Esophagus squamous epithelium (tissue), 5 donors: ENCODE data around the gene PIK3C2G. TPM values are rescaled to one million over a fixed set of nuclear protein-coding genes. Genes with fewer than 3 reads are reported as not detected.

Experiments
- DNase-seq: peaks from one replicate; lab custom pipeline; 2025; lab: John Stamatoyannopoulos, UW
- H3K27ac ChIP-seq, 4 donors: fragments of 200-600 bp; sonication (generic); one replicate each; pipeline ENCODE4 v1.5.1; 2016 to 2019; ENCODE audit warnings: mild to moderate bottlenecking in 1 of 4
- H3K27me3 ChIP-seq, 4 donors: fragments of 200-600 bp; sonication (generic); 1 replicate in 3 of 4; 2 replicates in 1 of 4; pipeline versions ENCODE4 v1.5.1 to v1.6.0; 2017 to 2021; ENCODE audit warnings: antibody characterized with exemption in 1 of 4
- H3K36me3 ChIP-seq, 3 donors: fragments of 200-600 bp; sonication (generic); one replicate each; pipeline ENCODE4 v1.5.1; 2016 to 2019
- H3K4me1 ChIP-seq, 3 donors: fragments of 200-600 bp; sonication (generic); one replicate each; pipeline ENCODE4 v1.5.1; 2017 to 2019
- H3K4me3 ChIP-seq, 4 donors: fragments of 200-600 bp; sonication (generic); 1 replicate in 3 of 4; 2 replicates in 1 of 4; pipeline ENCODE4 v1.5.1; 2016 to 2019; ENCODE audit warnings: mild to moderate bottlenecking in 2 of 4, moderate library complexity in 1 of 4
- H3K9me3 ChIP-seq, 3 donors: fragments of 200-600 bp; sonication (generic); one replicate each; pipeline ENCODE4 v1.5.1; 2016 to 2019
- POLR2A ChIP-seq, 4 donors: fragments of 450-650 bp; IDR thresholded peaks; one replicate each; pipeline ENCODE4 v1.6.1; 2017; ENCODE audit warnings: antibody characterized with exemption in 4 of 4, mild to moderate bottlenecking in 4 of 4, moderate library complexity in 3 of 4
- WGBS, 2 donors: methylation state at CpG; one replicate each; pipeline ENCODE4 v1.1.5; 2018; 5-methylcytosine and 5-hydroxymethylcytosine counted together
- intact Hi-C: fragments of 100-400 bp; cut with DNase I; formaldehyde crosslinking; loops from one replicate; pipeline ENCODE4 v1.15.0; 2022
- total RNA-seq, 4 donors: library from RNA; depleted of rRNA; stranded (reverse); fragments of >200 nt; gene quantifications; one replicate each; pipeline ENCODE4 v1.1.0, GENCODE V29; 2016
- TF ChIP-seq, protein P1 (sequence below), 6 experiments: fragments of 450-650 bp in 4 of 6; fragments of 200-600 bp in 2 of 6; sonication (generic) in 2 of 6; IDR thresholded peaks; one replicate each; pipeline ENCODE4 v1.5.1; 2016 to 2019; ENCODE audit warnings: antibody characterized with exemption in 6 of 6, mild to moderate bottlenecking in 4 of 6, moderate library complexity in 4 of 6
- donor health status: DM: yes; HTN: yes; CAD: no.

The PIK3C2G gene
- total RNA-seq, 4 donors from 2014 or later = 3.5 to 12.6 (median 7.2) TPM

DNA sequence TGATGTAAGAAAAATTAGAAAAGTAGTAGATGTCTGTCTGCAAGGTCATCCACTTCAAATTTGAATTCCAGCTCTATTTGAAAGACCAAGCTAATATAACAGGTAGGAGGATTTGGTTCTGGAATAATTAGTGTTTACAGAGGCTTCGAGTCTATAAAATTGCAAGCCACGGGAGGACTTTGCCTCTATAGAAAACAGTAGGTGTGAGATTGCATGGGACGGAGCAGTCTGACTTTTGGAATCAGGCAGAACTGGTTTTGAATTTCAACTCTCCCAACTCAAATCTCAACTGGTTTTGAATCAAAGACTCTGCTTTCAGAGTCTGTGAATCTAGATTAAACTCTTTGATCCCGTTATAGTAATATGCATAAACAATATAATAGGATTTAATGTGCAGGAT lies 82.4 kb downstream of the PIK3C2G start:
- no peak overlapping the region for H3K27ac ChIP-seq
- intact Hi-C loops = no loop called here
- WGBS, 2 donors = 62 to 74% methylated on average over 4 of the region's 4 CpGs

DNA sequence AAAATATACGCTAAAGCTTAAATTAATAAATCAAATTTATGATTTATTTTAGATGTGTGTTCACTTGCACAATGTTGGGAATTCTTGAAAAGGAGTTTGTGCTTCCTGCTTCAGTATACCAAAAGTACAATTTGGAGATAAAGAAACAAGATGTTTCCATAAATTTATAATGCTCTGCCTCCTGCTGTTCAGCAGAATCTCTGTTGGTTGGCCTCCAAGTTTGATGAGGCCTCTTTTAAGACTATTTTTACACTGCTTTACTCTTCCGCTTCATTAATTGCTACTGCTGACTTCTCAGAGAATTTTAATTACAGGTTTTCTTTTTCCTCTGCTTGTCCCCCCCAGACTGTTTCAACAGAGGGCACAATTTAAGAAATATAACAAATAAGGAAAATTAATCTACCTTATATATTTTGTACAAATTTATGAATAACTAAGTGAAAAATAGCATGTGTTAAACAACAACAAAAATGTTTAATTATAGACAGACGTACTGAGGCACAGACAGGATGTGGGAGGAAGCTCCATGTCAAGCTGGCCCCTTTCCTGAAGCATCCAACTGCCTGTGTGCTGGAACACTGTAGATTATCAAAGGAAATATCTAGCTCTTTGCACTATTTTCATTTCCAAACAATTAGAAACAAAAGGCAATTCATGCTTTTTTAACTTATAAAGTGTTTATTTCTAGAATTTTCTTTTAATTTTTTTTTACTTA lies 83.9 kb downstream of the PIK3C2G start:
- Histone ChIP-seq H3K27ac (no peak overlapping the region), H3K9me3 (no peaks in the 10 kb centered on the region), H3K27me3 (no peaks in the 10 kb centered on the region), H3K4me1 (no peaks in the 10 kb centered on the region), H3K4me3 (no peak overlapping the region), H3K36me3 (peaks cover 0 to 4% (median 0%) of the 10 kb centered on the region in 3 donors)
- no peak for DNase-seq
- intact Hi-C loops = no loop called here
- no peak for TF ChIP-seq POLR2A (IDR thresholded peaks at IDR 0.05)
- TF ChIP-seq, protein P1, sequence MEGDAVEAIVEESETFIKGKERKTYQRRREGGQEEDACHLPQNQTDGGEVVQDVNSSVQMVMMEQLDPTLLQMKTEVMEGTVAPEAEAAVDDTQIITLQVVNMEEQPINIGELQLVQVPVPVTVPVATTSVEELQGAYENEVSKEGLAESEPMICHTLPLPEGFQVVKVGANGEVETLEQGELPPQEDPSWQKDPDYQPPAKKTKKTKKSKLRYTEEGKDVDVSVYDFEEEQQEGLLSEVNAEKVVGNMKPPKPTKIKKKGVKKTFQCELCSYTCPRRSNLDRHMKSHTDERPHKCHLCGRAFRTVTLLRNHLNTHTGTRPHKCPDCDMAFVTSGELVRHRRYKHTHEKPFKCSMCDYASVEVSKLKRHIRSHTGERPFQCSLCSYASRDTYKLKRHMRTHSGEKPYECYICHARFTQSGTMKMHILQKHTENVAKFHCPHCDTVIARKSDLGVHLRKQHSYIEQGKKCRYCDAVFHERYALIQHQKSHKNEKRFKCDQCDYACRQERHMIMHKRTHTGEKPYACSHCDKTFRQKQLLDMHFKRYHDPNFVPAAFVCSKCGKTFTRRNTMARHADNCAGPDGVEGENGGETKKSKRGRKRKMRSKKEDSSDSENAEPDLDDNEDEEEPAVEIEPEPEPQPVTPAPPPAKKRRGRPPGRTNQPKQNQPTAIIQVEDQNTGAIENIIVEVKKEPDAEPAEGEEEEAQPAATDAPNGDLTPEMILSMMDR (IDR thresholded peaks at IDR 0.05) = no peak
- WGBS, 2 donors = 60 to 68% methylated on average over 3 of the region's 3 CpGs

More for the DNA sequence above, 82.4 kb downstream of the PIK3C2G start:
- DNase-seq = no peak
- TF ChIP-seq, protein P1 (IDR thresholded peaks at IDR 0.05) = no peak
- no peak for TF ChIP-seq POLR2A (IDR thresholded peaks at IDR 0.05)
- Histone ChIP-seq H3K4me3 (no peak overlapping the region), H3K9me3 (no peaks in the 10 kb centered on the region), H3K4me1 (no peaks in the 10 kb centered on the region), H3K36me3 (peaks cover 0 to 4% (median 0%) of the 10 kb centered on the region in 3 donors), H3K27me3 (no peaks in the 10 kb centered on the region)

DNA sequence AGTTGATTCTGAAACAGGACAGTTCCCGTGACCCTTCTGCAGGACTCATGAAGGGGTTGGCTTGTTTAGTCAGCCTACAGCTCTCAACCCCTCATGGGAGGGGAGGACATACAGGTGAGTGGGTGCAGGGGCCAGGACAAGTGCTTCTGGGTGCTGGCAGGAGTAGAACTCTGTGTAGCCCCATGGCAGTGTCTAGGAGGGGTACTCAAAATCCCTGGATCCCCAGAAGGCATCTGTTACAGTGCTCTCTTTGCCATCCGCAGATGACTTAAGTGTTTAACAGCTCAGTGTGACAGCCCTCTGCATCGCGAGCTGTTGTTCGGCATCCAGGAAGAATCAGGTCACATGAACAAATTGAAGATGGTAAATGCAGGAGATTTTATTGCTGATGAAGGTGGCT lies 91.0 kb downstream of the PIK3C2G start:
- TF ChIP-seq POLR2A (IDR thresholded peaks at IDR 0.05) = no peak
- TF ChIP-seq, protein P1 (IDR thresholded peaks at IDR 0.05) = no peak
- intact Hi-C loops = no loop called here
- 74 to 90% methylated on average over 5 of the region's 5 CpGs for WGBS, 2 donors

DNA sequence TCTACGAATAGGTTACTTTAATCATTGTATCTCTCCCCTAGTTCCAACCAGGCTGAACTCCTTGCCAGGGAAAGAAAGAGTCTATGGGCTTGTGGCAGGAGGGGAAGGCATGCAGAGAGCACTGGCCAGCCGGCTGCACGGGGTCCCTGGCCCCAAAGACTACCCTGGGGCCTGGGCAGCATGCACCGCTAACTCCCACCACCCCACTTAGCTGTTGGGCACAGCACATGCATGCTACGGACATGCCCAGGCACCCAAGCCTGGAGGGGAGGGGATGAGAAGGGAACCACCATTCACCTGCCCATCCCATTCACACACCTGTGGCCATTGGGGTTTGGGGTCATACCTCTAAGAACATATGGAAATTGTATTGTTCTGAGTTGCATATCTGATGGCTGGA lies 94.1 kb downstream of the PIK3C2G start:
- Histone ChIP-seq H3K9me3 (no peaks in the 10 kb centered on the region), H3K36me3 (no peaks in the 10 kb centered on the region), H3K4me1 (no peaks in the 10 kb centered on the region), H3K27ac (no peak overlapping the region), H3K4me3 (no peak overlapping the region), H3K27me3 (no peaks in the 10 kb centered on the region)
- intact Hi-C loops = no loop called here
- WGBS, 2 donors = 78 to 89% methylated on average over 4 to 5 of the region's 5 CpGs
- DNase-seq = no peak
- TF ChIP-seq, protein P1 (IDR thresholded peaks at IDR 0.05) = no peak
- TF ChIP-seq POLR2A (IDR thresholded peaks at IDR 0.05) = no peak

More for the DNA sequence above, 91.0 kb downstream of the PIK3C2G start:
- Histone ChIP-seq H3K27ac (no peak overlapping the region), H3K27me3 (no peaks in the 10 kb centered on the region), H3K36me3 (peaks cover 0 to 4% (median 0%) of the 10 kb centered on the region in 3 donors), H3K4me1 (no peaks in the 10 kb centered on the region), H3K4me3 (no peak overlapping the region), H3K9me3 (no peaks in the 10 kb centered on the region)
- no peak for DNase-seq

DNA sequence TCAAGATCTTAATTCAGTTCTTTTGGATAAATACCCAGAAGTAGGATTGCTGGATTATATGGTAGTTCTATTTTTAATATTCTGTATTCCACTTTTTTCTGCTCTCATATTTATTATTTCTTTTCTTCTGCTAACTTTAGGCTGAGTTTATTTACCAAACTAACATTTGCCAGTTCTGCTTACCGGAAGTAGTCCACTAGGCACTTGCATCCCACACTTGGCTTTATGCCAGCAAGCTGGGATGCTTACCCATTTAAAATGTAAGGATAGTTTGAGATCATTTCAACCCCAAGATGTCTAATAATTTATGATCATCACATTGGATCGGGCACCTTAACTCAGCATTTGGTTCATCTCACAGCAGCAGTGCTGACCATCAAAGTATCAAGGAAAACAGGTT lies 96.8 kb downstream of the PIK3C2G start:
- H3K4me3 ChIP-seq = no peak overlapping the region
- H3K9me3 ChIP-seq = no peaks in the 10 kb centered on the region
- intact Hi-C loops = no loop called here
- peaks cover 0 to 7% (median 0%) of the 10 kb centered on the region in 3 donors for H3K36me3 ChIP-seq
- WGBS, 2 donors = 83 to 92% methylated on average over 2 of the region's 2 CpGs
- H3K27ac ChIP-seq = no peak overlapping the region
- H3K27me3 ChIP-seq = no peaks in the 10 kb centered on the region
- no peak for DNase-seq
- TF ChIP-seq POLR2A (IDR thresholded peaks at IDR 0.05) = no peak
- TF ChIP-seq, protein P1 (IDR thresholded peaks at IDR 0.05) = no peak
- no peaks in the 10 kb centered on the region for H3K4me1 ChIP-seq
